ENCODE results near the gene DPRX. TPM values are rescaled to one million over a fixed set of nuclear protein-coding genes. Genes with fewer than 3 reads are reported as not detected.
"Not testable (repeated sequence)": the region's sequence is repeated elsewhere in the genome, so short reads cannot be mapped to it uniquely, and the experiment has no call there.

The DPRX gene
- total RNA-seq, 1 experiment from 2014 or later: not detected

DNA sequence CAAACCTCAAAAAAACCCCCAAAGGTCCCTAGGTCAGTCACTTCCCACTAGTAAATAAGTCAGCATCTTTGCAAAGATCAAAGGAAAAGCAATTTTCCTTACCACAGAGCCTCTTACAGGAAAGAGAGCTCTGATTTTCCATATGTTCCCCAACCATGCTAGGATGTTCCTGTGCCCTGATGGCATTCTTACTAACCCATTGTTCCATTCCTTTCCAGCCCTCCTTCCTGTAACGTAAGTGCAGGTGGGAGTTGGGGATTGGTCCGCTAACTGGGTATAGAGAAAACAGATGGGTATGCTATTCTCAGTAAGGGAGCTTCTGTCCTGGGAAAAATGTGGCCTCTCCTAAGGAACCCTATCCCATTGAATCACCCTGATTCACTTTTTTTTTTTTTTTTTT is 14.3 kb downstream of the DPRX start:
- peak; percentile 47 for DNase-seq (ENCODE audit: low read depth)

DNA sequence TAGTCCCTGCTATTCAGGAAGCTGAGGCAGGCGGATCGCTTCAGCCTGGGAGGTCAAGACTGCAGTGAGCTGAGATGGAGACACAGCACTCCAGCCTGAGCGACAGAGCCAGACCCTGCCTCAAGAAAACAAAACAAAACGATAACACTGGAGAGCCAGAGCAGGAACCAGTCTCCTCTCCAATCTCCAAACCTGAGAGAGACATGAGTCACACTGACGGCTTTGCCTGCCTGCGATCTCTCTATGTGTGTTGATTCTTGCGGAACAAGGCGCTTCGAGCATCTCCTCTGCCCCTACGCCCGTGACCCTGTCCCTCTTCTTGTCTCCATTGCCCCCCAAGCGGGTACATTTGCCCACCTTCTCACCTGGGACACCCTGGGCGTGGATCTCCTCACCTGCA is 15.6 kb downstream of the DPRX start:
- DNase-seq (ENCODE audit: low read depth): no peak

DNA sequence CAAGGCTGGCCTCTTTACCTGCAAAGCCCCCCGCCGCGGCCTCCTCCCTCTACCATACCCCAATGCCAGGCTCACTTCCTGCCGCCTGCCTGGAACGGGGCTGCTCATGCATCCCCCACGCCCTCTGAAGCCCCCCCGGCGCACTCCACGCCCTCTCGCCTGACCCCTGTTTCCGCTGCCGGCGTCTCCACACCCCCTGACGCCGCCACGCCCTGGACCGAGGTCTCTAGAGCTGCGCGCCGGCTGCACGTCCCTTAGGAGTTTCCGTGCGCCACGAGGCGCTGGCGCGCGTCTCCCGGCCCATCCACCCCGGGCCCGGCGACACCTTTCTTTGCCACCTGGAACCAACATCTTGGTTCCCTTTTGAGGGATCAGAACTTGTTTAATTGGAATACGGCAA is 16.0 kb downstream of the DPRX start:
- no peak for DNase-seq (ENCODE audit: low read depth)

DNA sequence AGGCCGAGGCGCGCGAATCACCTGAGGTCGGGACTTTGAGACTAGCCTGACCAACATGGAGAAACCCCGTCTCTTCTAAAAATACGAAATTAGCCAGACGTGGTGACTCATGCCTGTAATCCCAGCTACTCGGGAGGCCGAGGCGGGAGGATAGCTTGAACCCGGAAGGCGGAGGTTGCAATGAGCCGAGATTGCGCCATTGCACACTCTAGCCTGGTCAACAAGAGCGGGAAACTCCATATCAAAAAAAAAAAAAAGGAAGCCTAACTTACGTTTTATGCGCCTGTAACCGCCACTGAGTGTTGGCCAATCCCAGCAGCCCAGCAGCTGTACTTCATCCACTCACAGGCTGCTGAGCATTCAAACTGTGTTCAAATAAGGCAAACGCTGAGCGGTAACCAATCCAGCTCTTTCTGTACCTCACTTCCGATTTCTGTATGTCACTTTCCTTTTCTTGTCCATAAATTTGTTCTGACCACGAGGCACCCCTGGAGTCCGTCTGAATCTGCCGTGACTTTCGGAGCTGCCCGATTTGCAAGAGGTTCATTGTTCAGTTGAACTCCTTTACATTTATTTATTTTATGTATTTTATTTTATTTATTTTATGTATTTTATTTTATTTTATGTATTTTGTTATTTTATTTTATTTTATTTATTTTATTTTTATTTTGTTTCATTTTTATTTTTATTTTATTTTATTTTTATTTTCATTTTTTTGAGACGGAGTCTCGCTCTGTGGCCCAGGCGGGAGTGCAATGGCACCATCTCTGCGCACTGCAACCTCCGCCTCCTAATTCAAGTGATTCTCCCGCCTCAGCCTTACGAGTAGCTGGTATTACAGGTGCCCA is 18.2 kb downstream of the DPRX start:
- DNase-seq (ENCODE audit: low read depth): no peak

DNA sequence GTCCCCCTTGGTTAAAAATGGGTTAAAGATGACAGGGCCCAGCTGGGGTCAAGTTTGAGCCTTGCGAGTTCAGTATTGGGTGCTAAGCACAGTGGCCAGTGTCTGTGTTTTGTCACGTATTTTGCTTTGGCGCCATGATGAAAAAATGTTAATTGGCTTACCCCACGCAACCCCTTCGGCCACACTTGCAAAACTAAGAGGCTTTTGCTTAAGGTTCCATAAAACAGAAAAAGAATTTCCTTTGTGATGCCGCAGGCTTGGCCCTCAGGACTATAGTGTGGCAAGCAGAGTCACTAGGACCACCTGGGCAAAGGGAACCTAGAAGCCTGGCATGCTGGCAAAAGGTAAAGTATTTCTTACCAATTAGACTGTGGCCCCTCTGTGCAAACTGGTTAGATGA is 20.7 kb downstream of the DPRX start:
- no peak for DNase-seq (ENCODE audit: low read depth)

DNA sequence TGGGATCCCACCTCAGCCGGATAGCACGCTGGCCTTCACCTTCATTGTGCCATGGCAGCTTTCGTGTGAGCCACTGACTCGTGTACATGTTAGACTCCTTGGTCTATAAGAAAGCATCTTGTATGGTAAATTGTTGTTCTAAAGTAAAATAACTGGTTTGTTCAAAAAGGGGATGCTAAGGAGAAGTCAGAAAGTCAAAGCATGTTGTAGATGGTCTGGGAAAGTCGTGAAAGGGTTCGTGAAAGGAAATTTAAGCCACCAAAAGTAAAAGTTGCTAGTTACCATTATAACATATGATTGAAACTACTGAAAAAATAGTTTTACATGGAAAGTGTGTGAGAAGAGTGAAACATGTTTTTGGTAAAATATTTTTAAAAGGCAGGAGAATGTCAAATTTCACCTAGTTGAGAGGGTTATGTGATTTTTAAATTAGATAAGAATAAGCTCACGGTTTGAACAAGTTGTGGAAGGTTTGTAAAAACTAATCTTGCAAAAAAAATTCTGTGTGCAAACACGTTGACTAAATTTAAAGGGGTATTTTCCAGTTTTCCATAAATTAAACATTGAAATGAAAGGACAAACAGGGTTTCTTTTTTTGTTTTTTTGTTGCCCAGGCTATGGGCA is 23.4 kb downstream of the DPRX start:
- DNase-seq (ENCODE audit: low read depth): no peak

DNA sequence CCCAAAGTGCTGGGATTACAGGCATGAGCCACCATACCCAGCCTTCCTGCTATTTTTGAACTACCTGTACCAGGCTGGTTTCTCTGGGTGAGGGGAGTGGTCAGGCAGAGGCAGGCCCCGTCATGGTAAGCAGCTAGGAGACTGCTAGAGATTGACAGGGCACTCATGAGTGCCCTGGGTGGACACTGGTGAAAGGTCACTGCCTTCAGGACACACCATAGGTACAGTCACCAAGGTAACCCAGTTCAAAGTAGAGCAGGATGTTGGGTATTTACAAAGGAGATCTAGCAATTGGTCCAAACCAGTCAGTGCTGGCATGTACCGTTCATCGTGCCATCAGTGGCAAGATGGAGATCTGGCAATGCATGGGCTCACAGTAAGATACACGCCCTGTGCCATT is 25.5 kb downstream of the DPRX start:
- no peak for DNase-seq (ENCODE audit: low read depth)

DNA sequence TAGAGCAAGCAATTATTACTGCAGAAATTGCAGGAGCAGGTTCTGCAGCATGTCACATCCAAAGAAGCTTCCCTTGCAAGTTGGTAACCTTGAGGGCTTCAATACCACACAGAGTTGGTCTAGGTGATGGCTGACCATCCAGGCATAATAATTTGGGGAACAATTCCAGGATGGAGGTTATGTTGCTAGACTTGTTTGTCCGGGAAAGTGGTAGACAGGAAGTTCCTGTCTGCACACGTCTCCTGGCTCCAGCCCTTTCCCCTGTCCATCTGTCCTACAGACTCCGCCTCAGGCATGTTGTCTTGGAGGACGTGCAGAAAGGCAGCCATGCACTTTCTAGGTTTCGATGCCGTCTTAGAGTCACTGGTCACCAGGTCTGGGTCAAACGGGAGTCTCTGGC is 26.0 kb downstream of the DPRX start:
- no peak for DNase-seq (ENCODE audit: low read depth)

DNA sequence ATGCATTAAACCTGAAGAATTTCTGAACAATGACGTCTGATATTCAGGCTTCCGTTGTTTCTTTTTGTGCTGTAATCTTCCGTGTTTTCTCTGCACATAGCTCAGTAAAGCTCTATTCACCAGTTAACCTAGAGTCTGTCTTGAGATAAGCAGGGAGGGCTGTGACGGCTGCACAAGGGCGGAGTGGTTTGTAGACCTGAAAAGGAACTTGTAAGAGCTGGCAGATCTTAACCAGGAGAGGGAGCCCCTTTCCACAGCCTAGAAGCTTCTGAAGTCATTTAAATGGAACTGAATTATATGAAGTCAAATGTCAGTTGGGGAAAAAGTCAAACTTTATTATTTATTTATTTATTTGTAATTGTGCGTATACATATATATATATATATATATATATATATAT is 27.5 kb downstream of the DPRX start:
- peak; percentile 33 for DNase-seq (ENCODE audit: low read depth)

DNA sequence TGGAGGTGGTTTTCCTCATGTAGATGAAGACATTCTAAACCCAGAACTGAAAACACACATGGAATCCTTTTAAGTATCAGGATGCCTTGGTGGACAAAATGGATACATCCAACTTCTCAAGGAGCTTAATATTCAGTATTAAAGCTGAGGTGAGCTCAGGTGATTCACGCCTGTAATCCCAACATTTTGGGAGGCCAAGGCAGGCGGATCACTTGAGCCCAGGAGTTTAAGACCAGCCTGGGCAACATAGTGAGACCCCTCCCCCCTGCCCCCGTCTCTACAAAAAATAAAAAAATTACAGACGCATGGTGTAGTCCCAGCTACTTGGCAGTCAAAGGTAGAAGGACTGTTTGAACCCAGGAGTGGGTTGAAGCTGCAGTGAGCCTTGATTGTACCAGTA is 28.8 kb downstream of the DPRX start:
- no peak for DNase-seq (ENCODE audit: low read depth)

DNA sequence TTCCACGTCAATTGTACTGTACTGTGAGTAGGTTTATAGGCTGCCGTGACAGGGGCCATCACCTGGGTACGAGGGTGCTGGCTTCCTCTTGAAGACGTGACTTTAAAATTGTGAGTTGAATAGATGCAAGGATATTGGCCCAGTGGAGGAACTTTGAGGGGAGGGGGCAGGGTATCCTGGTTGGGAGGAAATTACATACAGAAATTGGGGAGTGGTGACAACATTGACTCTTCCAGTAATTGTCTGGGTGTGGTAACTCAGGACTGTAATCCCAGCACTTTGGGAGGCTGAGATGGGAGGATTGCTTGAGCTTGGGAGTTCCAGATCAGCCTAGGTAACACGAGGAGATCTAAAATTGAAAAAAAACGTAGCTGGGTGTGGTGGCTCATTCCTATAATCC is 30.4 kb downstream of the DPRX start:
- DNase-seq (ENCODE audit: low read depth): no peak

DNA sequence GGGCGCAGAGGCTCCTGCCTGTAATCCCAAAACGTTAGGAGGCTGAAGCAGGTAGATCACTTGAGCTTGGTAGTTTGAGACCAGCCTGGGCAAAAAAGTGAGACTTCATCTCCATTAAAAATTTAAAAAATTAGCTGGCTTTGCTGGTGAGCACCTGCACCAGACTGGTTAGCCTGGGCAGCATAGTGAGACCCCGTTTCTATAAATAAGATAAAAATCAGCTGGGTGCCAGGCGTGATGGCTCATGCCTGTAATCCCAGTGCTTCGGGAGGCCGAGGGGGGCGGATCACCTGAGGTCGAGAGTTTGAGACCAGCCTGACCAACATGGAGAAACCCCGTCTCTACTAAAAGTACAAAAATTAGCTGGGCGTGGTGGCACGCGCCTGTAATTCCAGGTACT is 32.4 kb downstream of the DPRX start:
- no peak for DNase-seq (ENCODE audit: low read depth)

DNA sequence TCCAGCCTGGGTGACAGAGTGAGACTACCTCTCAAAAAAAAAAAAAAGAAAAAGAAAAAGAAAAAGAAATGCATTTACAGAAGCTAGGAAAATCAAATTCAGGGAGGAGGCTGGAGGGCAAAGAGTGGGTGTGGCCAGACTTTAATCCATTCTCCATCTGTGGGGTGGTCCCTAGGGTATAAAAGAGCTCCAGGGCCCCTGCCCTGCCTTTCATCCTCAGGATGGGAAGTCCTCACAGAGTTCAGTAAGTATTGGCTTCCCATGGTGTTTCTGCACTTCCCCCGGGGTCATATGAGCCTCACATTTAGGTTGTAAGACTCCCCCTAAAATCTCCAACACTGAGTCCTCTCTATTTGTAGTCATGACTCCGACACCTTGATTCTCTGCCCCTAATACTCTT is 33.0 kb downstream of the DPRX start:
- no peak for DNase-seq (ENCODE audit: low read depth)

DNA sequence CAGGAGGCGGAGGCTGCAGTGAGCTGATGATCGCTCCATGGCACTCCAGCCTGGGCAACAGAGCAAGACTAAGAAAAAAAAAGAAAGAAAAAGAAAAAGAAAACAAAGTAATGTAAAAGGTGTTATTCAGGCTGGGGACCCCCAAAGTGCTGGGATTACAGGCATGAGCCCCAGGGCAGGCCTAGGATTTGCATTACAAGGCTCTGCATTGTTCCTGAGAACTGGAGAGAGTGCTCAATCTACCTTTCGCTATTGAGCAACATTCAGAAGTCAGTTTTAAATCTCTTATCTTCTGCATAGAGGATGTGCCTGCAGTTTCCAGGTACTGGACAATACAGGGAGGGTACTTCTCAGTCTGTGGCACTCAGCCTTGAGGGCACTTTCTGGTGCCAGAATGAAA is 34.5 kb downstream of the DPRX start:
- not testable (repeated sequence) for DNase-seq (ENCODE audit: low read depth)

DNA sequence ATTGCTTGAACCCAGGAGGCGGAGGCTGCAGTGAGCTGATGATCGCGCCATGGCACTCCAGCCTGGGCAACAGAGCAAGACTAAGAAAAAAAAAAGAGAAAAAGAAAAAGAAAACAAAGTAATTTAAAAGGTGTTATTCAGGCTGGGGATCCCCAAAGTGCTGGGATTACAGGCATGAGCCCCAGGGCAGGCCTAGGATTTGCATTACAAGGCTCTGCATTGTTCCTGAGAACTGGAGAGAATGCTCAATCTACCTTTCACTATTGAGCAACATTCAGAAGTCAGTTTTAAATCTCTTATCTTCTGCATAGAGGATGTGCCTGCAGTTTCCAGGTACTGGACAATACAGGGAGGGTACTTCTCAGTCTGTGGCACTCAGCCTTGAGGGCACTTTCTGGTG is 37.0 kb downstream of the DPRX start:
- DNase-seq (ENCODE audit: low read depth): not testable (repeated sequence)

DNA sequence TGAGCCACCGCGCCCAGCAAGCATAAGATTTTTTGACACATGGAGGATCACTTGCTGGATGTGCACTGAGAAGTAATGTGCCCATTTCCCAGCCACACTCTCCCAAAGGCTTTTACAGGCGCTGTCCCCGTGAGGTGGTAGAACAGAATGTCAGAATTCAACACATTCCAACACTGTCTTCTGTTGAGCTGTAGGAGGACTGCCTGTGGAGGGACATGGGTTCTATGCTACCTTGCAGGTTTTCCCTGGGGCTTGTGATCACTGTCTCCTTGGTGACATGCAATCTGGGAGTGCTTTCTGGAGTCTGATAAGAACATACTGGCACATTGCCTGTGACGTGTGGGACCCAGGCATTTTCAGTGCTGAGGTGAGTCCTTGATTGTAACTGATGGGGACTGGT is 38.5 kb downstream of the DPRX start:
- DNase-seq (ENCODE audit: low read depth): no peak

DNA sequence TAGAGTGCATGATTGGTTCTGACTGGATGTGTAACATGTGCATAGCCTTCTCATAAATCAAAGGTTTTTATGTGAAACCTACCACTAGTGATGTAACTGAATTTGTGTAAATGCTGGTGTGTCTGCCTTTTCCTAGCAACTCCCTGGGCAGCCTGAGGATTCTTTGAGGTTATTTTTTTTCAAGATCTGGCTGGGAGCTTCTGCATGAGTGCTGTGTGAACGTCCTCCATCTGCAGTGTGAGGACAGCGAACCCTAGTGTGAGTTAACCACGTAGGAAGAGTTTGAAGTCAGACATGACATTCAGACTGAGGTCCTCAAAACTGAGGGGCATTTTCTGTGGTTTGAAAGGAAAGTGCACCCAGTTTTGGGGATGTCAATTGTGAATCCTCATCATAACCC is 39.9 kb downstream of the DPRX start:
- DNase-seq (ENCODE audit: low read depth): peak; percentile 10

Other genes starting within 250 kb of the DPRX start
- gene ZNF765, start 236.8 kb upstream of the DPRX start, total RNA-seq (2014; rRNA removed; shearing (Covaris generic)): 10.1 and 11.8 TPM in 2 replicates
- gene ZNF761, start 200.0 kb upstream of the DPRX start, total RNA-seq (2014; rRNA removed; shearing (Covaris generic)): 15.4 and 16.7 TPM in 2 replicates
- gene ZNF813, start 164.3 kb upstream of the DPRX start, total RNA-seq (2014; rRNA removed; shearing (Covaris generic)): 4.7 and 4.9 TPM in 2 replicates
- gene ZNF331, start 93.9 kb upstream of the DPRX start, total RNA-seq (2014; rRNA removed; shearing (Covaris generic)): 7.8 and 9.4 TPM in 2 replicates
- gene NLRP12, start 192.3 kb downstream of the DPRX start, total RNA-seq (2014; rRNA removed; shearing (Covaris generic)): not detected in 2 replicates
- 26.7 and 43.0 TPM in 2 replicates for gene MYADM, start 235.9 kb downstream of the DPRX start, total RNA-seq (2014; rRNA removed; shearing (Covaris generic))

All from RPMI7951 (cell line).